ES-I3 (cell line): ENCODE measurements around the gene ZNF460.
"Not testable (repeated sequence)": the region's sequence is repeated elsewhere in the genome, so short reads cannot be mapped to it uniquely, and the experiment has no call there.

ENCODE experiments used
- H3K36me3 ChIP-seq: 2 replicates; pipeline ENCODE4 v1.6.1; 2013; ENCODE audit warnings: mild to moderate bottlenecking, low read length, control low read depth, moderate library complexity; ENCODE audit not compliant: insufficient read depth
- H3K4me1 ChIP-seq: 2 replicates; pipeline ENCODE4 v1.6.1; 2013; ENCODE audit warnings: mild to moderate bottlenecking, control low read depth, low read length; ENCODE audit not compliant: insufficient read depth
- H3K9ac ChIP-seq: 2 replicates; pipeline ENCODE4 v1.6.1; 2013; ENCODE audit warnings: low read depth, mild to moderate bottlenecking, low read length, moderate library complexity
- H3K9me3 ChIP-seq: 2 replicates; pipeline ENCODE4 v1.6.1; 2013; ENCODE audit warnings: mild to moderate bottlenecking, low read length, moderate library complexity; ENCODE audit not compliant: control insufficient read depth, insufficient read depth

ZNF460 gene

GRCh38 chr19:57263244-57263741 lies 17.0 kb upstream of the ZNF460 start:
- H3K9me3 ChIP-seq, result no peaks in the 10 kb centered on the region
- no peaks in the 10 kb centered on the region for H3K36me3 ChIP-seq
- no peak overlapping the region for H3K9ac ChIP-seq
- H3K4me1 ChIP-seq, result peaks cover 13% of the 10 kb centered on the region

- Histone ChIP-seq H3K9me3 (no peaks in the 10 kb centered on the region), H3K36me3 (no peaks in the 10 kb centered on the region), H3K9ac (no peak overlapping the region), H3K4me1 (peaks cover 20% of the 10 kb centered on the region)
These were observed 13.0 kb upstream of the ZNF460 start for GRCh38 chr19:57267291-57267690.

- Histone ChIP-seq H3K36me3 (no peaks in the 10 kb centered on the region), H3K9me3 (no peaks in the 10 kb centered on the region; the same call in 1 of the 2 replicates), H3K4me1 (peaks cover 11% of the 10 kb centered on the region), H3K9ac (no peak overlapping the region)
These were observed 10.6 kb upstream of the ZNF460 start for GRCh38 chr19:57269515-57270250.

GRCh38 chr19:57271280-57271679 lies 9.0 kb upstream of the ZNF460 start:
- Histone ChIP-seq H3K4me1 (peaks cover 11% of the 10 kb centered on the region), H3K9ac (no peak overlapping the region), H3K9me3 (no peaks in the 10 kb centered on the region; the same call in 1 of the 2 replicates), H3K36me3 (no peaks in the 10 kb centered on the region)

DNA sequence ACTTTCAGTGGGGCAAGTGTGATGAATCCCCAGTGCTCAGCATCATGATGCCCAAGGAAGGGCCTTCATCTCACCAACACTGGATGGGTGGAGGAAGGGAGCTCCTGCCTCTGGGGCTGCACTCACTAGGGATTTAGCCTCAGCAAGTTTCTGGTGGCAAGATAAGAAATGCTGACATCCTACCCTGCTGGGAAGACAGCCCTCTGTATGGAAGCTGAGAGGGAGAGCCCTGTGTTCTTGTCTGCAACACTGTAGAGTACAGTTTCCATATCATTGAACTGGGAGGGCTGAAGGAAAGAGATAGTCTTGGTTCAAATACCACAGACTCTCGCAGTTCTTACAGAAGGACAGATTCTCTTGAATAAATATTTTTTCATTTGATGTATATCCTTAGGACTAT lies 7.3 kb upstream of the ZNF460 start:
- no peaks in the 10 kb centered on the region; the same call in 1 of the 2 replicates for H3K9me3 ChIP-seq
- no peak overlapping the region for H3K9ac ChIP-seq
- H3K4me1 ChIP-seq, result peaks cover 6% of the 10 kb centered on the region; the same call in 1 of the 2 replicates
- H3K36me3 ChIP-seq, result no peaks in the 10 kb centered on the region

- Histone ChIP-seq H3K9me3 (no peaks in the 10 kb centered on the region; the same call in 1 of the 2 replicates), H3K9ac (no peak overlapping the region), H3K4me1 (no peaks in the 10 kb centered on the region), H3K36me3 (no peaks in the 10 kb centered on the region)
These were observed 3.9 kb upstream of the ZNF460 start for GRCh38 chr19:57276430-57276829.

- not testable (repeated sequence) for H3K36me3 ChIP-seq, H3K9ac ChIP-seq, H3K9me3 ChIP-seq, H3K4me1 ChIP-seq
These were observed 1.8 kb upstream of the ZNF460 start for GRCh38 chr19:57278481-57278880.

DNA sequence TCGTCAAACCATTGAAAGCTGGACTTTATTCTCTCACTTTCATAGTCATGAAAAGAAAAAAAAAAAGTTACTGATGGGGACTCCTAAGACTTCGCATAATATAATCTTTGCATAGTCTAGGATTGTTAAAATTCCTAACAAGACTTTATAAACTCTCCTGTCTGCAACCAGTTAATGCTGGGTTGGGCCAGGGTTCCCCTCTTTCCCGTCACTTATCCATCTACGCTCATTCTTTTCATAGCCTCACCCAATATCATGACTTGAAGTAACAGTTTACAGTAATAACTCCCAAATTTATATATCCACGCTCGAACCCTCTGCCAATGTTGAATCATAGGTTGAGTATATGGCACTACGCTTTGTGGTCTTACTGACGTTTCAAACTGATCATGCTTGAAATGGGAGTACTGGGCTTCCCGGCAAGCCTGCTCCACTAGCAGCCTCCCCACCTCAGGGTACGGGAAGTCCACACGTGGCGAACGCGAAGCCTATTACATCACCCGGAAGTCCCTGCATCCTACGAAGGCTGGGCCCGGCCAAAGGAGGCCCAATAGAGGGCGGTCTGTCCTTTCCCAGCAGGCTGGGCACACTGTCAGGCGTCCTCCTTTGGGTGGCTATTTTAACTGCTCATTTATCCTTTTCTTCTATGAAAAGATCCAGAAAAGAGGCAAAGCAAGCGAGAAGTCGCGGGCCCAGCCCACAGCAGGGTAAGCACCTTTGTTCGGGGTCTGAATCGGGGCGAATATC lies 694 bp upstream of the ZNF460 start:
- no peaks in the 10 kb centered on the region for H3K9me3 ChIP-seq
- H3K36me3 ChIP-seq, result peaks cover 4% of the 10 kb centered on the region; the same call in 1 of the 2 replicates

GRCh38 chr19:57280962-57281400 lies 696 bp downstream of the ZNF460 start:
- H3K9ac ChIP-seq, result peak overlapping the region; percentile 99
- no peaks in the 10 kb centered on the region for H3K9me3 ChIP-seq
- peaks cover 10% of the 10 kb centered on the region; the same call in 1 of the 2 replicates for H3K4me1 ChIP-seq
- H3K36me3 ChIP-seq, result peaks cover 11% of the 10 kb centered on the region

More for the DNA sequence above, 694 bp upstream of the ZNF460 start:
- peak overlapping the region; percentile 99 for H3K9ac ChIP-seq
- H3K4me1 ChIP-seq, result peaks cover 10% of the 10 kb centered on the region; the same call in 1 of the 2 replicates

DNA sequence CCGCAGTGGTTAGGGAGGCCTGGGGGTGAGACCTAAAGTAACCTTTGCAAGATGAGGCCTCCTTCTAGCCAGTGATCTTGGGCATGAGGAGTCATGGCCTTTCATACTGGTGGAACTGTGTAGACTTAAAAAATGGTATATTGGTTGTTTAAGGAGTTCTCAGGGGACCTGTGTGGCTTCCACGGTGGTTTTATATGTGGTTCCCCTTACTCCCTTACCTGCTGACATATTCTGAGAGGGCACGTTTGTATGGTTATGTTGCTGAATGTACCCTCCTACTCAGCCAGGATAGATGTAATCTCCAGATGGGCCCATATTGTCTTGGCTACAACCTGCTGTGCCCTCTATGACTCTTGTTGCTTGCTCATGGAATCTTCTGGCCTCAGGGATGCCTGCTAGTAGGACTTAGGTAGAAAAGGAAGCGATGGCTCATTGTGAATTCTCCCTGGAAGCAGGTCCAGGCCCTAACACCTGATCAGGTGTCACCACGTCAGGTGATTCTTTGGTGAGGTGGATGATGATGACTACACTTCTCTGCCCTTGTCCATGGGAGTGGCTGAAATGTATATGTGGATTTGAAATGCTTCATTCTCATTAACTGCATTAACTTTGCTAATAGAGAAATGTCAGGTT lies 1.8 kb downstream of the ZNF460 start:
- Histone ChIP-seq H3K9ac (no peak overlapping the region), H3K4me1 (peaks cover 10% of the 10 kb centered on the region; the same call in 1 of the 2 replicates), H3K9me3 (no peaks in the 10 kb centered on the region), H3K36me3 (peaks cover 14% of the 10 kb centered on the region)

DNA sequence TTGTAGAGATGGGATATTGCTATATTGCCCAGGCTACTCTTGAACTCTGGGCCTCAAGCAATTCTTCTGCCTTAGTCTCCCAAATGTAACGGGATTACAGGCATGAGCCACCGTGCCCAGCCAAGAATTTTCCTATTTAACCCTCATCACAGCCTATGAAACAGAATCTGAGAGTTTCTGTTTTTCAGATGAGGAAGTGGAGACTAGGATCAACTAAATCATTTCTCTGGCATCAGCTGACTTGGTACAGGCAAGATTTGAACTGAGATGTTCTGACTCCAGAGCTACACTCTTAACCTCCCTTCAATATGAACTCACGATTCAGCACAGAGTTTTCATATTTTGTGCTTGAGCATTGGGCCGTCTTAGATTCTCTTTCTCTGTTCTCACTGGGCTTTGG lies 8.1 kb downstream of the ZNF460 start:
- Histone ChIP-seq H3K4me1 (no peaks in the 10 kb centered on the region), H3K9ac (no peak overlapping the region), H3K36me3 (peaks cover 58% of the 10 kb centered on the region), H3K9me3 (peaks cover 4% of the 10 kb centered on the region; the same call in 1 of the 2 replicates)

DNA sequence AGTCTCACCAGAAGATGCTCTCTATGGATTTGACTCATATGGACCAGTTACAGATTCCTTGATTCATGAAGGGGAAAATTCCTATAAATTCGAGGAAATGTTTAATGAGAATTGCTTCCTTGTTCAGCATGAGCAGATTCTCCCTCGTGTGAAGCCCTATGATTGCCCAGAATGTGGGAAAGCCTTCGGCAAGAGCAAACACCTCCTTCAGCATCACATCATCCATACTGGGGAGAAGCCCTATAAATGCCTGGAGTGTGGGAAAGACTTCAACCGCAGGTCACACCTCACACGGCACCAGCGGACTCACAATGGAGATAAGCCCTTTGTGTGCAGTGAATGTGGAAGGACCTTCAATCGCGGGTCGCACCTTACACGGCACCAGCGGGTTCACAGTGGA lies 10.7 kb downstream of the ZNF460 start:
- H3K36me3 ChIP-seq, result peaks cover 48% of the 10 kb centered on the region
- H3K9me3 ChIP-seq, result peaks cover 4% of the 10 kb centered on the region; the same call in 1 of the 2 replicates
- no peaks in the 10 kb centered on the region for H3K4me1 ChIP-seq
- no peak overlapping the region for H3K9ac ChIP-seq

DNA sequence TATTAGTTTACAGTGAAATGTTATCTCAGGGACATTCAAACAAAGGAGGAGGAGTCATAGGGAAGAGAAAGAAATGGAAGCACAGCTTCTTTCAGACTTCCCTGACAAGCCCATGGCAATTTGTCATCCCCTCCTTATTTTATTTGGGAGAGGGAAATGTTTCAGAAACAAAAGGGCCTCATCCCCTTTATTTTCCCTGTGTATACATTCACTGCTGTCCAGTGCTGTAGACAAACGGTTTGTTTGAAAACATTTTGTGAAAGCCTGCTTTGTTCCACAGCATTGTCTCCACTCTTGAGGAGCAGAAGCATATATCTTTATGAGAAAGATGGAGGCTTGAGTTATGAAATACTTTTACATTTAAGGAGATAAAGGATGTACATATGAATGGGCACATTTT lies 12.3 kb downstream of the ZNF460 start:
- H3K9me3 ChIP-seq, result peaks cover 4% of the 10 kb centered on the region; the same call in 1 of the 2 replicates
- peaks cover 41% of the 10 kb centered on the region for H3K36me3 ChIP-seq
- H3K4me1 ChIP-seq, result no peaks in the 10 kb centered on the region
- H3K9ac ChIP-seq, result no peak overlapping the region

GRCh38 chr19:57293719-57294118 lies 13.4 kb downstream of the ZNF460 start:
- H3K4me1 ChIP-seq, result no peaks in the 10 kb centered on the region
- H3K36me3 ChIP-seq, result peaks cover 33% of the 10 kb centered on the region
- no peak overlapping the region for H3K9ac ChIP-seq
- peaks cover 4% of the 10 kb centered on the region; the same call in 1 of the 2 replicates for H3K9me3 ChIP-seq
